Astrocyte (in vitro differentiated cells and primary cell): ENCODE results near the gene NBEA. TPM values are rescaled to one million over a fixed set of nuclear protein-coding genes. Genes with fewer than 3 reads are reported as not detected.
A peak's percentile ranks its signal among the peaks of the same experiment; 100 is the strongest.

Experiments used
- DNase-seq: peaks from one replicate; pipeline ENCODE4 v3.0.0-alpha.2; 2010; ENCODE audit warnings: low read depth
- FAIRE-seq: peaks from 2 replicates; lab custom pipeline; 2011; peaks lifted over from hg19 to GRCh38; lab: Jason Lieb, UNC
- H2AFZ ChIP-seq: 2 replicates; pipeline ENCODE4 v1.6.0; 2012; ENCODE audit warnings: low read depth, low read length, inconsistent platforms
- H3K27ac ChIP-seq: 2 replicates; pipeline ENCODE4 v1.5.1; 2011; ENCODE audit warnings: low read depth, low read length, inconsistent platforms
- H3K27me3 ChIP-seq: 2 replicates; pipeline ENCODE4 v1.6.0; 2011; ENCODE audit warnings: low read length, inconsistent platforms; ENCODE audit not compliant: insufficient read depth
- H3K36me3 ChIP-seq: 2 replicates; pipeline ENCODE4 v1.5.1; 2011; ENCODE audit warnings: low read length, inconsistent platforms; ENCODE audit not compliant: insufficient read depth
- H3K4me1 ChIP-seq: 2 replicates; pipeline ENCODE4 v1.5.1; 2011; ENCODE audit warnings: low read length, inconsistent platforms; ENCODE audit not compliant: insufficient read depth
- H3K4me2 ChIP-seq: 2 replicates; pipeline ENCODE4 v1.6.0; 2012; ENCODE audit warnings: low read length, inconsistent platforms
- H3K4me3 ChIP-seq: 2 replicates; pipeline ENCODE4 v1.5.1; 2011; ENCODE audit warnings: low read depth, mild to moderate bottlenecking, low read length, inconsistent platforms; ENCODE audit not compliant: insufficient read depth
- H3K79me2 ChIP-seq: 2 replicates; pipeline ENCODE4 v1.6.0; 2012; ENCODE audit warnings: mild to moderate bottlenecking, low read length, inconsistent platforms; ENCODE audit not compliant: insufficient read depth
- H3K9ac ChIP-seq: 2 replicates; pipeline ENCODE4 v1.6.0; 2012; ENCODE audit warnings: mild to moderate bottlenecking, low read length, inconsistent platforms
- H3K9me3 ChIP-seq: 2 replicates; pipeline ENCODE4 v1.5.1; 2012; ENCODE audit warnings: low read depth, mild to moderate bottlenecking, low read length, inconsistent platforms; ENCODE audit not compliant: insufficient read depth
- H4K20me1 ChIP-seq: 2 replicates; pipeline ENCODE4 v1.6.0; 2012; ENCODE audit warnings: low read length, inconsistent platforms; ENCODE audit not compliant: insufficient read depth
- H3K27ac Mint-ChIP-seq: one replicate; pipeline ENCODE4 v1.8.0; 2021; ENCODE audit warnings: mild to moderate bottlenecking, mixed read lengths; ENCODE audit not compliant: unreplicated experiment
- H3K27me3 Mint-ChIP-seq: one replicate; pipeline ENCODE4 v1.8.0; 2021; ENCODE audit warnings: low read depth, mixed read lengths; ENCODE audit not compliant: unreplicated experiment
- H3K36me3 Mint-ChIP-seq: one replicate; pipeline ENCODE4 v1.8.0; 2021; ENCODE audit warnings: low read depth, mixed read lengths; ENCODE audit not compliant: unreplicated experiment
- H3K4me1 Mint-ChIP-seq: one replicate; pipeline ENCODE4 v1.8.0; 2021; ENCODE audit warnings: low read depth, mixed read lengths; ENCODE audit not compliant: unreplicated experiment
- H3K4me3 Mint-ChIP-seq: one replicate; pipeline ENCODE4 v1.8.0; 2021; ENCODE audit warnings: mild to moderate bottlenecking, moderate library complexity, mixed read lengths; ENCODE audit not compliant: unreplicated experiment
- H3K9me3 Mint-ChIP-seq: one replicate; pipeline ENCODE4 v1.8.0; 2021; ENCODE audit warnings: mild to moderate bottlenecking, mixed read lengths; ENCODE audit not compliant: unreplicated experiment
- CTCF ChIP-seq: IDR thresholded peaks from 2 replicates; pipeline ENCODE4 v1.5.1; 2011; ENCODE audit warnings: low read depth, mild to moderate bottlenecking, inconsistent platforms, low read length, moderate library complexity; ENCODE audit not compliant: insufficient read depth
- EZH2 ChIP-seq: IDR thresholded peaks from 2 replicates; pipeline ENCODE4 v1.6.1; 2012; ENCODE audit warnings: mild to moderate bottlenecking, low read length, inconsistent platforms; ENCODE audit not compliant: insufficient read depth
- total RNA-seq: library from RNA; stranded (reverse); gene quantifications from 2 replicates; pipeline ENCODE4 v1.2.1, GENCODE V29; 2021

Gene NBEA
- total RNA-seq, 1 donor from 2014 or later, result 7.8 TPM

GRCh38 chr13:35225582-35225981 is 283.5 kb downstream of the NBEA start:
- Histone ChIP-seq H2AFZ (no peak overlapping the region), H3K4me2 (no peak overlapping the region), H3K4me3 (no peak overlapping the region), H3K9ac (no peak overlapping the region), H3K27ac (no peak overlapping the region), H3K9me3 (no peaks in the 10 kb centered on the region), H3K79me2 (no peaks in the 10 kb centered on the region), H3K27me3 (no peaks in the 10 kb centered on the region), H3K36me3 (no peaks in the 10 kb centered on the region), H4K20me1 (no peaks in the 10 kb centered on the region), H3K4me1 (no peaks in the 10 kb centered on the region)
- Mint-ChIP-seq H3K4me1 (peaks cover under 1% of the 10 kb centered on the region), H3K4me3 (no peak overlapping the region), H3K36me3 (no peaks in the 10 kb centered on the region), H3K9me3 (no peaks in the 10 kb centered on the region), H3K27ac (no peak overlapping the region), H3K27me3 (no peaks in the 10 kb centered on the region)
- DNase-seq (no peak), FAIRE-seq (no peak)
- TF ChIP-seq CTCF, result no peak
- TF ChIP-seq EZH2, result no peak

- Histone ChIP-seq H3K9me3 (no peaks in the 10 kb centered on the region), H3K4me3 (no peak overlapping the region), H3K79me2 (no peaks in the 10 kb centered on the region), H3K36me3 (no peaks in the 10 kb centered on the region), H3K27ac (no peak overlapping the region), H3K27me3 (no peaks in the 10 kb centered on the region), H3K9ac (no peak overlapping the region), H4K20me1 (no peaks in the 10 kb centered on the region), H2AFZ (no peak overlapping the region), H3K4me2 (no peak overlapping the region), H3K4me1 (no peaks in the 10 kb centered on the region)
- H3K9me3 Mint-ChIP-seq, result no peaks in the 10 kb centered on the region
- H3K36me3 Mint-ChIP-seq, result no peaks in the 10 kb centered on the region
- peak; percentile 55 for DNase-seq
- H3K27ac Mint-ChIP-seq, result no peak overlapping the region
- peaks cover 2% of the 10 kb centered on the region for H3K4me1 Mint-ChIP-seq
- FAIRE-seq, result no peak
- no peak overlapping the region for H3K4me3 Mint-ChIP-seq
- TF ChIP-seq CTCF (no peak), EZH2 (no peak)
- no peaks in the 10 kb centered on the region for H3K27me3 Mint-ChIP-seq
Observed at GRCh38 chr13:35228536-35228935, 286.5 kb downstream of the NBEA start.

GRCh38 chr13:35231426-35231825 is 289.4 kb downstream of the NBEA start:
- H3K9ac ChIP-seq, result no peak overlapping the region
- no peaks in the 10 kb centered on the region for H3K79me2 ChIP-seq
- H3K27ac ChIP-seq, result no peak overlapping the region
- no peak overlapping the region for H2AFZ ChIP-seq
- no peaks in the 10 kb centered on the region for H3K27me3 ChIP-seq
- FAIRE-seq (no peak), DNase-seq (no peak)
- no peaks in the 10 kb centered on the region for H3K9me3 ChIP-seq
- H3K4me3 ChIP-seq, result no peak overlapping the region
- TF ChIP-seq EZH2 (no peak), CTCF (no peak)
- H3K4me2 ChIP-seq, result no peak overlapping the region
- no peaks in the 10 kb centered on the region for H3K9me3 Mint-ChIP-seq
- peaks cover 2% of the 10 kb centered on the region for H3K4me1 Mint-ChIP-seq
- no peak overlapping the region for H3K27ac Mint-ChIP-seq
- no peaks in the 10 kb centered on the region for H3K36me3 ChIP-seq
- no peaks in the 10 kb centered on the region for H3K27me3 Mint-ChIP-seq
- H3K36me3 Mint-ChIP-seq, result no peaks in the 10 kb centered on the region
- no peaks in the 10 kb centered on the region for H4K20me1 ChIP-seq
- no peak overlapping the region for H3K4me3 Mint-ChIP-seq
- H3K4me1 ChIP-seq, result no peaks in the 10 kb centered on the region
